HG03457 (cell line): ENCODE results near the gene KIAA1755.

ENCODE experiments used
- ATAC-seq: cut with Tn5 transposase; IDR thresholded peaks from one replicate; pipeline ENCODE4 v1.9.1; 2021; ENCODE audit warnings: moderate number of reproducible peaks; ENCODE audit not compliant: unreplicated experiment

Gene KIAA1755, protein sequence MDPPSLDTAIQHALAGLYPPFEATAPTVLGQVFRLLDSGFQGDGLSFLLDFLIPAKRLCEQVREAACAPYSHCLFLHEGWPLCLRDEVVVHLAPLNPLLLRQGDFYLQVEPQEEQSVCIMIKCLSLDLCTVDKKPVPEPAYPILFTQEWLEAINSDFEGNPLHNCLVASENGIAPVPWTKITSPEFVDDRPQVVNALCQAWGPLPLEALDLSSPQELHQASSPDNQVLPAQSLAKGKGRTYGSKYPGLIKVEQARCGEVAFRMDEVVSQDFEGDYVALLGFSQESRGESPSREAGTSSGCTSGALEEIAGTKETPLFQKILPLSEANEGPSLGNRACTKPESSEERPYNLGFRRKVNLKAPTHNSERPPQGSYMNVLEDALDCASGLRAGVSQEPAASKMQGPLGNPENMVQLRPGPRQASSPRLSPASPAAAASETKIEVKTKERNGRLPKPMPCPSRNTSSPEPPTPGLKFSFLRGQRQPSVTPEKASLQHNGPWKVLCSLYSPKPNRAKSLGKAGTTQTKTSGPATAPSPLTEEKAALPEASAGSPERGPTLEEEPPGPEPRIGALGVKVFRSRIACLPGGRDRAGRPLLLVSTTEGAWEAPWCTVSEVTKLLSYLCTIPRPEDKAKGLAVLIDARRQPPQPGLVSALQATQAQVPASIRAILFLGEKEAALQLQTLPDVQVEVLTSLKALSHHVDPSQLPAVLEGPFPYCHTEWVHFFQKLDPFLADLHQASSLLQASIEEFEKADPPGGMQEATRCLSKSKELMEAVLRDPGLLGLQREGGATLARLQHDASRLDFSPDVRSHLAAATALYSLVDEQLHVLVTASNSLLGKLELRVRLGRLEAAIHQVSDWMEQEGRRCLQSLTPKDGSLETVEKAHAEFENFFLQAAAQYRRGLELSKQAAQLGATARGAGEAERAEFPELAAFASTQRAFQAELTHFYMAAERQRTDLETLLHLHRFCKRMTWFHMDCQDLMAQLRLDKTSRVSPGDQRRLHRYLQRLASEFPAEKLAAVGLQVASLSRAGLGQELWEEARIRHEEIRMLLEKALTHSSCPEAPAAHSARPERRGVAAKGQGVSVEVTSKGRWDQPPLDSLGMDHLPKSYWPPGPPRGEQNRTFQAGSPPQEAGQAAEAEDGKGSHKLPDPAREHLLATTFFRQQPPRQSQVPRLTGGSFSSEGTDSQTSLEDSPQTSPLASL

DNA sequence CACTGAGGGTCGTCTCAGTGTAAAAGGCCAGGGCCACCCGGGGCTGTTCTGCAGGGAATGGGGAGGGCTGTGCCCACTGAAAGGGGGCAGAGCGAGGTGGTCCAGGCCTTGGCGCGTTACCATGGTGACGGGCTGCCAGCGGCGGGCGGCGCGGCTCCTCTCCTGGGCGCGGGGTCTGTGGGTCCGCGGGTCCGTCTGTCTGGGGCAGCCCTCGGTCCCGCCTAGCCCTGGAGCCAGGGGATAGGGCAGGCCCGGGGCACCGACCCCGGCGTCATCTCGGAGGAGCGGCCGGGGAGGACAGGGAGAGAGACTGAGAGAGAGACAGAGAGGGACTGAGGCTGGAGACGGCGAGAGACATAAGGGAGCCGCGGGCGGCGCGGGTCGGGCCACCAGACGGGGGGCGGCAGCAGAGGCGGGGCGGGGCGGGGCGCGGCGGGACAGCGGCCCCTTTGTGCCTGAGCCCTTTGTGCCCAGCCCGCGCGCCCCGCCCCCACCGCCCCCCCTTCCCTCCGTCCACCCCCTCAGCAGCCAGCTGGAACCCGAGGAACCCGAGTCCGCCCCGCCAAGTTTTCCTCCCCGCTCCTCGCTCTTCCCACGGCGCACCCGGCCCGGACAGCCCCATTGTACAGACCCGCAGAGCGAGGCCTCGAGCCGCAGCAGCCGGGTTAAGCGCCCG, at the start of gene KIAA1755:
Gene KIAA1755 (minus strand): TSS at position 358 of the 676 bp plus-strand sequence. CDS start 235 bp downstream, at position 123.
- ATAC-seq, result no peak

GRCh38 chr20:38308447-38308846, 47.9 kb upstream of the KIAA1755 start:
- ATAC-seq, result no peak

DNA sequence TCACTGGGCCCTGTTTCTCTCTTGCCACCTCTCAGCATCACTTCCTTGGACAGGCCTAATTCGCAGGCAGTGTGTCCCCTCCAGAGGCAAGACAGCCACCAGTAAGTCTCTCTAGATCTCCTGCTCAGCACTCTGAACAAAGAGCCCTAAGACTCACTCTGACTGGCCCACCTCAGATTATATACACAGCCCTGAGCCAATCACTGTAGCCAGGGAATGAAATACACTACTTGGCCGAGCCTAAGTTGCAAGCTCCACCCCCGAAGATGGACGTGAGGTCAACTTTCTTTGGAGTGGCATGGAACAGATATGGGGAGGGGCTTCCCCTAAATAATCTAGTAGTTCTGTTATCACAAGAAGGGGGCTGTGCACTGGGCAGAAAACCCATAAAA, 47.5 kb upstream of the KIAA1755 start:
- no peak for ATAC-seq

- no peak for ATAC-seq
These were observed 47.0 kb upstream of the KIAA1755 start for GRCh38 chr20:38307371-38308046.

DNA sequence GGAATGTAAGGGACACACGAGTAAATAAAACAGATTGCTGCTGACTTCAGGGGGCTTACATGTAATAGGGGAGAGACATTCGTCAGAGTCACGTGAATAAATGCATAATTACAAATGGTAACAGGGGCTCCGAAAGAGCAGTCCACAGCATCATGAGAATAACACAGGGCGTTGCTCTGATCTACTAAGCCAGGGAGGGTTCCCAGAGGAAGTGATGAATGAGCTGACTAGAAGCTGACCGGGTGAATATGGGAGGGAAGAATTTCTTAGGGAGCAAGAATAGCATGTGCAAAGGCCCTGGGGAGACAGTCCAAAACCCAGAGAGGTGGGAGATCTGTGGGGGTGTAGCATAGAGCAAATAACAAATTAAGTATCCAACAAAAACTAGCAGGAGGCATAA, 45.8 kb upstream of the KIAA1755 start:
- no peak for ATAC-seq

DNA sequence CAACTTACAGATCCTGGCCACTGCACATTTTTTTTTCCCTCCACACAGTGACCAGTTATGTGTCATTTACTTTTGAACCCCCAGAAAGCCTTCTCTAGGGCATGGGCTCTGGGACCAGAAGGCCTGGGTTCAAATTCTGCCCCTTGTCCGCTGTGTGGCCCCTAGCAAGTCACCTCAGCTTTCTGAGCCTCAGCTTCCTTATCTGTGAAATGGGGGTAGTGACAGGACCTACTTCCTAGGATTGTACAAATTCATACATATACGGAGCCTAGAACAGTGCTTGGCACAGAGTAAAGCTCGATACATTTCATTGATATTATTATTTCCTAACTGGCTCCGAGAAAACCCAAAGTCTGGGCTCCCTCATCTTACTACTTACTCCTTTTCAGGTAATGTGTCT, 45.0 kb upstream of the KIAA1755 start:
- ATAC-seq, result no peak

DNA sequence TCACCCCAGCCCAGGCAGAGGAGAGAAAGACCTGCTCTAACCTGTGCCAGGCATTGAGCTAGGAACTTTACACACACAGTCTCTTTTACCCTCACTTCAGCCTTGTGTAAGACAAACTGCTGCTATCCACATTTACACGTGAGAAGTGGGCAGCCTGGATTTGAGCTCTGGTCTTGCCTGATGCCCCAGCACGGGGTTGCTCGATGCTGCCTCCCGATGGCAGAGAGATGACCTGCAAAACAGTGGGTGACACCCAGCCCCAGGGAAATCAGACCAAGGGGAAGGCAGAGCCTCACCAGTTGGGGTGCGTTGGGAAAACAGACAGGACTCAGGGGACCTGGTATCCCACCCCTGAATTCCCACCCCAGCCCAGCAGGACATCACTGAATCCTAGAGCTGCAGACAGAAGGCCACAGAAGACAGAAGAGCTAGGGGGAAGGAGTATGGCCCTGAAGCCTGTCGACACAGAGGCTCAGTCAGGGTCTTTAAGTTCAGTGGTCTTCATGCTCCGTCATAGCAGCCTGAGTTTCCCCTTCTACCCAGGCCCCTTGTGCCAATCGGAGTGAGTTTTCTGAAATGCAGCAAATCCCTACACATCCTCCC, 44.4 kb upstream of the KIAA1755 start:
- ATAC-seq, result no peak

DNA sequence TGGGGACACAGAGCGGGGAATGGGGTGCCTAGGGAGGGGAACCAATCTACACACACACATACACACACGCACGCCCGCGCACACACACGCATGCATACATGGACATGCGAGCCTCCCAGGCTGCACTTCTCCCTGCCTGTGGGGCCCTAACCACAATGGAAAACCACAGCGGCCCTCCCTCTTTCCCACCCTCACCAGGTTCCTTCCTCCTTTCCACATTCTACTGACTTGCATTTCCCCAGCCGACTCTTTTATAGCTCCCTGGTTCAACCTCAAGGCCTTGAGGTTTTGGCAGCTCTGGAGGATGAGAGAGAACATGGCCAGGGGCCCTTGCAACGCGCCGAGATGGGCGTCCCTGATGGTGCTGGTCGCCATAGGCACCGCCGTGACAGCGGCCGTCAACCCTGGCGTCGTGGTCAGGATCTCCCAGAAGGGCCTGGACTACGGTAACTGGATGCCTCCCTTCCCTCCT, 43.4 kb upstream of the KIAA1755 start, which contains the start of gene BPI:
Gene BPI (plus strand): TSS at position 249 of the 472 bp plus-strand sequence. CDS start 68 bp downstream, at position 317.
- ATAC-seq, result no peak

- no peak for ATAC-seq
These were observed 42.3 kb upstream of the KIAA1755 start for GRCh38 chr20:38302786-38303185.

GRCh38 chr20:38301309-38301708, 40.8 kb upstream of the KIAA1755 start:
- no peak for ATAC-seq

GRCh38 chr20:38300438-38300837, 39.9 kb upstream of the KIAA1755 start:
- ATAC-seq, result no peak

DNA sequence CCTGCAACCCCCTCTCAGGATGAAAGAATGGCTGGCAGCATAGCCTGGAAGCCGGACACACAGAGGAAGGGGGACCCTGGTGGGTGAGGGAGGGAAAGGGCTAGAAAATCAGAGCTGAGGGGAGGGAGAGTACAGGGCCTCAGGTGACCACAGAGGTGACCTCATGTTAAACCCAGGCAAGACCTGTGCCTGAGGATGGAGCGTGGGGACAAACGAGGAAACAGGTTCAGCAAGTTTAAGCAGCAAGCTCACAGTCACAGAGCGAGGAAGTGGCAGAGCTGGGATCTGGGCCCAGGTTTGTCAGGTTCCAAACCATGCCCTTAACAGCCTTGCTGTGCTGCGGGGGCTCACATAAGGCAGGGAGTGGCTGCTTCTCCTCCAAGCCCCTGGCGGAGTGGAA, 39.4 kb upstream of the KIAA1755 start:
- ATAC-seq, result no peak

DNA sequence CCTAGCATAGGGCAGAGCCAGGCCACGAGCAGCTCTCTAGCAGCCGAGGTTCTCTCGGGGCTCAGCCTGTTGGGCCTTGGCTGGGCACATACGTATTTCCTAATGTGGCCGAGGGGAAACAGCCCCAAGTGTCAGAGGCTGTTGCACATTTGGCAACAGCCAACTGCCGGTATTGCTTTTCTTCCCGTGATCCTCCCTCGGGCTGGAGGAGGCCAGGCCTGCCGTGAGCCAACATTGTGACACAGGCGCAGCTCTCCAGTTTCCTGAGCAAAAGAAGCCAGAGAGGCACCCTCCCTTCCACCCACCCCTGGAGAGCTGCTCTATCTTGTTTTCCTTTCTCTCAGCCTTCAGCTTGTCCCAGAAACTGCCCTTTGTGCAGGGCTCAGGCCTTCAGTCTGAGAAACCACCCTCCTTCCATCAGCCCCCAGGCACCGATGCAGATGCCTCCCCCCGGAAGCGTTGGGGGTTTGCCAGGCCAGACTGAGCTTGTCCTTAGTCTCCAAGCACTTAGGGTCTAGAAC, 38.3 kb upstream of the KIAA1755 start:
- ATAC-seq, result no peak

GRCh38 chr20:38297916-38298674, 37.6 kb upstream of the KIAA1755 start:
- ATAC-seq, result no peak

GRCh38 chr20:38296433-38296832, 35.9 kb upstream of the KIAA1755 start:
- no peak for ATAC-seq

DNA sequence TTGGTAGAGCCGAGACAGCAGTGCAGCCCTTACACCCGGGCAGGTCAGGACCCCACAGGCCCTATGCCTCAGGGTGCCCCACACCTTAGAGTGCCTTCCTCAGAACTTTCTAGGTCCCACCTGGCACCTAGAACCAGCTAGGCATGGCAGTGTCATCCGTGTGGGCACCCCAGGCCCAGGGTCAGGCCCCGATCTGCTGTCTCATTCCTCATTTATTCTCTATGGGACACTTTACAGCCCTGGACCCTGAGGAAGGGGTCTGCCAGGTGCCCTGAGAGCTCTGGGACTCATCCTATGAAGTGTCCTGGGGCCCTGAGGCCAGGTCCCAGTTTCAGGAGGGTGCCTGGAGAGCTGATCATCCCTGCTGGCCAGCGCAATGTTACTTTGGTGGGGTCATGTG, 35.3 kb upstream of the KIAA1755 start:
- ATAC-seq, result no peak

DNA sequence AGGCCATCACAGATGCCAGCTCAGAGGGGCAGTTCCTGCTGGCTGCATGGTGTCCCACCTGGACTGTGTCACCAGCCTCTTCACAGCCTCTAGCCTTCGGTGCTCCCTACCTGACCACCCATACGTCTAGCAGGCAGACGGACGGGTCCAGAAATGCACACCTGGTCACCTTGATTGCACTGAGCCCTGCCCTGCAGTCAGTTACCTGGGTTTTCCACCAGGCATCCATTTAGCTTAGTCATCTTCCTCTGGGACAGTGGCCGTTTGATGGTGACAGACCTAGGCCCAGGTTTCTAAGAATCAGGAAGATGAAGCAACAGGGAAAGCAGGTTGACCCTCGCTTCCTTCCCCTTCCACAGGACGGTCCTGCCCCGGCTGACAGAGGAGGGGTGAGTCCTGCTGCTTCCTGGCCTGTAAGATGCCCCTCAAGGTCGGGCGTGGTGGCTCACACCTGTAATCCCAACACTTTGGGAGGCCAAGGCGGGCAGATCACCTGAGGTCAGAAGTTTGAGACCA, 33.6 kb upstream of the KIAA1755 start:
- ATAC-seq, result no peak

- ATAC-seq, result no peak
These were observed 33.0 kb upstream of the KIAA1755 start for GRCh38 chr20:38293491-38294065.
